Left hindlimb (tissue), 1 donor: ENCODE measurements around the gene FBRSL1.

Source experiments
- DNase-seq: peaks from one replicate; pipeline ENCODE4 v3.0.0-alpha.2; 2018

FBRSL1 gene

DNA sequence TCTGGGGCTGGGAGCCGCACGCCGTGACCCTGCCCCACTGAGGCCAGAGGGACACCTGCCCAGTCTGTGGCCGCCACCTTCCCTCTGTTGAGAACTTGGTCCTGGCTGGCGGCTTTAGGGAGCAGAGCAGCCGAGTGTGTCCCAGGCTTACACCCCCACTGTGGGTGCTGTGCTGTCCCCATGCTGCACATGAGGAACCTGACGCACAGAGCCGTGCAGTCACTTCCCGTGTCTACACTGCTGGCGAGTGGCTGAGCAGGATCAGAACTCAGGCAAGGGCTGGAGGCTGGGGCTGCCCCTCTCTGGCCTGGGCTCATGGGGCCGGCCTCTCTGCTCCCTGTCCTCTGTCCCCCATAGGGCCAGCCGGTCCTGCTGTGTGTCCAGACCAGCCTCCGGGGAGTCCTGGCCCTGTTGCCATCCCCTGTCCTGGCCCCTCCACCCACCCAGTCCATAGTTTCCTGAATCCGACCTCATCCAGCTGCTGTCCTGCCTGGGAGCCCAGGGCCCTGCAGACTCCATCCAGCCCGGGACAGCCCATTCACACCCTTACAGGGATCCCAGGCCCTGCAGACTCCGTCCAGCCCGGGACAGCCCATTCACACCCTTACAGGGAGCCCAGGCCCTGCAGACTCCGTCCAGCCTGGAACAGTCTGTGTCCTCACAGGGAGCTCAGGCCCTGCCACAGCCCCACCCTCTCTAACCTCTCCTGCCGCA is 10.3 kb downstream of the FBRSL1 start:
- no peak for DNase-seq

DNA sequence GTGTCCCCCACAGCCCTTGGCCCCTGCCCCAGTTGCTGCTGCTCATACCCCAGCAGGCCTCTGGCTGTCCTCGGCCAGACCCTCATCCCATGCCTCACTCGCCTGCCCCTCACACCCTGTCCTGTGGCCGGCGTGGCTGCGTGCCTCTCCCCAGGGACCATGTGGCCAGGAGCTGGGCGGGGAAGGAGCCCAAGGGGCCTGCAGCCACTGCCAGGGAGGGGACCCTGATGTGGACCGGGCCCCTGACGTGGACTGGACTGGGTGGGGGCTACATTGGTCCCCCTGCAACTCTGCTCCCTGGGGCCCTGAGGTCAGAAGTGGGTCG is 10.9 kb downstream of the FBRSL1 start:
- DNase-seq, result no peak

DNA sequence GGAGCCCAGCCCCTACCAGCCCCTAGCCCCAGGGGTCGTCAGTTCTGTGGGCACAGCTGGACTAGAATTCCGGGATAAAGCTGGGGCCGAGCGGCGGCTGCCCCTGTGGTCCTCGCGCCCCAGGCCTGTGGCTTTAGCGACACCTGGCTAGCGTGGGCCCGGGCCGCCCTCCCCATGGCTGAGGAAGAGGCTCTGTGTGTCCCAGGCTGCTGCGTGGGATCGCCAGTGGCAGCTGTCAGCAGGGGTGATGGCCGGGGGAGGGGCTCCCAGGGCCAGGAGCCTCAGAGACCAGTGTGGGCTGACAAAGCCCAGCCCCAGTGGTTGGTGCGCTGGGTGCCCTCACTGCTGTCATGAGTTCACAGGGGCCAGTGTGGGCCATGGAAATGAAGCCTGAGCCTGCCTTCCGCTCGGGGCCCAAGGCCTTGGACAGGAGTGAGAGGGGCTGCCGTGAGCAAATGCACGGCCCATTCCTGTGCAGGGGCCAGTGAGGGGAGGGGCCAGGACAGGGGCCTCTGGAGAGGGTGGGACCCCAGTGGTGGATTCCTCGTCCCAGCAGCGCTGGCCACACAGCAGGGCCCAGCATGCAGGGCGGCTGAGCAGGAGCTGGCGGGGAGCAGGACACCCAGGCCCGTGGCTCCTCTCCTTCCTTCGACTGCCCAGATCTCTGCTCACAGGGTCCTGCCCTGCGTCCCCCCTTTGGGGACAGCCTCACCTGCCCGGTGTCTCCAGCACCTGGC is 11.4 kb downstream of the FBRSL1 start:
- no peak for DNase-seq

DNA sequence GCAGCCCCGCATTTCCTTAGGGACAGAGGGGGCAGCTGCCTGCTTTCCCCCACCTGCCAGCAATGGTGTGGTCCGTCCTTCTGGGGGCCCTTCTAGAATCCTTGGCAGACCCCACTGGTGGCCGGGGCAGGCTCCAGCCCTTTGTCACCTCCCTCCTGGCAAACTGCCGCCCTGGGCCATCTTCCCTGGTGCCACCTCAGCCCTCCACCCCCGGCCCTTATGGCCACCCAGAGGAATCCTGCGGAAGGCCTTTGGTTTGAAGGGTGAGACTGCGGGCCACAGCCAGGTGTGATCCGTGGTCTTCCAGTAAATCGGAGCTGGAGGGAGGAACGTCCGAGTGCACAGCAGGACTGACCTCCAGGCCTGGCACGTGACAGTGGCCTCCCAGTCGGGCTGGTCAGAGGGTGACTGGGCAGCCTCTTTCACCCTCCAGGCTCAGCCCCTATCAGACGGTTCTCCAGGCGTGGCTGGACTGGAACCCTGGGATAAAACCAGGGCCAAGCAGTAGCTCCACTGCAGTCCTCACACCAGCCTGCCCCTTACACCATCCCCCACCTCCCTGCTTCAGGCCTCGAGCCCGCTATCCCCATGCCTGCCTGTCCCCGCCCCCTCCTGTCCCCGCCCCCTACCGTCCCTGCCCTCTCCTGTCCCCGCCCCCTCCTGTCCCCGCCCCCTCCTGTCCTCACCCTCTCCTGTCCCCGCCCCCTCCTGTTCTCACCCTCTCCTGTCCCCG is 12.4 kb downstream of the FBRSL1 start:
- no peak for DNase-seq

DNA sequence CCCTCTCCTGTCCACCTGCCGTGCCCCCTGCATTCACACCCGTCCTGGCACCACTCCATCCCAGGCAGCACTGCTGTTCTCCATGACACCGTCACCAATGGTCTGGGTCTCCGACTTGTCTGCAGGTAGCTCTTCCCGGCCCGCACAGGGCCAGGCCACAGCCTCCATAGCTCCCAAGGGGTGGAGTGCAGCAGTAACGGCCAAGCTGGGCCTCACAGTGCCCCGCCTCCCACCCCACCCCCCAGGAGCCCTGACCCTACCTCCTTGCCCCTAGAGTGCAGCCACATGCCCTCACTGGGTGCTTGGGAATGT is 12.9 kb downstream of the FBRSL1 start:
- no peak for DNase-seq

DNA sequence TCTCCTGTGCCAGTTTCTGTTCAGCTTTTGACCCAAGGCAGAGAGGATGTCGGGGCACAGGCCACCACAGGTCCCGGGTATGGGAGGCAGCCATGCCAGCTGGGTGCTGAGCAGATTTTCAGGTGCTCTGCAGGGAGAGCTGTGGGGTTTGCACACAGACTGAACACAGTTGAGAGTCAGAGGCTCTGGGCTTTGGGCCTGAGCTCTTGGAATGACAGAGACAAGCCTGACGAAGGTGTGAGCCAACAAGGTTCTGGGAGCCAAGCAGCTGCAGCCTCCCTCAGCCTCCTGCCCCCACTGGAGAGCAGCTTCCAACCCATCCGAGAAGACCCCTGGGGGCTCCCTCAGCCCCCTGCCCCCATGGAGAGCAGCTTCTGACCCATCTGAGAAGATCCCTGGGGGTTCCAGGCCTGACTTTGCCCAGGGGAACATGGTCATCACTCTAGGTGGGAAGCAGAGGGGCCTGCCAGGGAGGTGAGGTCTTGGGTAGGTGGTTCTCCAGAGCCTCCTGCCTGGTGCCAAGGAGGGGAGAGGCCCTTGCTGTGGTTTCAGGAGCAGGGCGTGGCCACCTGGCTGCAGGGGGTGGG is 13.8 kb downstream of the FBRSL1 start:
- DNase-seq, result no peak

DNA sequence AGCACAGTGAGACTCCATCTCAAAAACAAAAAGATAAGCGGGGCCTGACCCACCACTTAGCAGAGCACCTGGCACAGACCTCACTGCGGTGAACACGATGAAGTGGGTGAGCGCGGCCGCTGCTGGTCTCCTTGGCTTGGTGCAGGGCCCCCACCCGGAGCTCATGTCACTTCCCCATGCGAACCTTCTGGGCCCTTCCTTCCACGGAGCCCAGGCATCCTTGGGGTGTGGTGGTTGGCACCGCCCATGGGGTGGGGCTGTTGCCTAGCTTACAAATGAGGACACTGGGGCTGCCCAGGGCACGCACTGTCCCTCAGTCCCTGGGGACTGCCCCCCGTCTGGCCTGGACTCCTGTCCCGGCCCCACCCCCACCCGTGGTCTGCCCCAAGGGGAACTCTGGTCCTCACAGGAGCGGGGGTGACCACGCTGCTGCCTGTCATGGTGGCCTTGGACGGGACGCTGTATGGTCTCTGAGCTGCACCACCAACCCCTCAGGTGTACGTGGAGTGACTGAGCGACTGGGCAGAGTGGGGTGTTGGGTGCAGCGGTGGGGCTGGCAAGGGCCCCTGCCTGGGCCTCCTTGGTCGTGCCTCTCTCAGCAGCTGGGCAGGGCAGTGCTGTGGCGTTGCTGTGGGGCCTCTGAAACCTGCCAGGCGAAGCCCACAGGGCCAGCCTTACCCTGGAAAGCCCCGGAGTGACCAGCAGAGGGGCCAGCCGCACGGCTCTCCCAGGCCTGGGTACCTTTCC is 15.3 kb downstream of the FBRSL1 start:
- no peak for DNase-seq

DNA sequence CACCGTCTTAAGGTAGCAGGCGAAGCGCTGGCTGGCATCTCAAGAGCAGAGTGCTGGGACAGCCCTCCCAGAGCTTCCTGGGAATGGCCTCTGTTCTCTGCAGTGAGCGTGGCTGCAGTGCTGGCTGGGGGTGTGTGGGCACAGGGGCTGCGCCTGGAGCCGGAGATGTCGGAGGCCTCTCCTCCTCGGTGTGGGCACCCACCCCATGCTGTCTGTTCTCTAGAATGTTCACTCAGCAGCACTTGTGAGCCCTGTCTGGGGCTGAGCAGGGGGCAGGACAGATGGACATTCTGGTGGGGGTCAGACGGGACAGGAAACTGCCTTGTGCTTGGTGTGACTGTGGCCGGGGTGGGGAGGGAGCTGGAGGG is 15.9 kb downstream of the FBRSL1 start:
- DNase-seq, result no peak

DNA sequence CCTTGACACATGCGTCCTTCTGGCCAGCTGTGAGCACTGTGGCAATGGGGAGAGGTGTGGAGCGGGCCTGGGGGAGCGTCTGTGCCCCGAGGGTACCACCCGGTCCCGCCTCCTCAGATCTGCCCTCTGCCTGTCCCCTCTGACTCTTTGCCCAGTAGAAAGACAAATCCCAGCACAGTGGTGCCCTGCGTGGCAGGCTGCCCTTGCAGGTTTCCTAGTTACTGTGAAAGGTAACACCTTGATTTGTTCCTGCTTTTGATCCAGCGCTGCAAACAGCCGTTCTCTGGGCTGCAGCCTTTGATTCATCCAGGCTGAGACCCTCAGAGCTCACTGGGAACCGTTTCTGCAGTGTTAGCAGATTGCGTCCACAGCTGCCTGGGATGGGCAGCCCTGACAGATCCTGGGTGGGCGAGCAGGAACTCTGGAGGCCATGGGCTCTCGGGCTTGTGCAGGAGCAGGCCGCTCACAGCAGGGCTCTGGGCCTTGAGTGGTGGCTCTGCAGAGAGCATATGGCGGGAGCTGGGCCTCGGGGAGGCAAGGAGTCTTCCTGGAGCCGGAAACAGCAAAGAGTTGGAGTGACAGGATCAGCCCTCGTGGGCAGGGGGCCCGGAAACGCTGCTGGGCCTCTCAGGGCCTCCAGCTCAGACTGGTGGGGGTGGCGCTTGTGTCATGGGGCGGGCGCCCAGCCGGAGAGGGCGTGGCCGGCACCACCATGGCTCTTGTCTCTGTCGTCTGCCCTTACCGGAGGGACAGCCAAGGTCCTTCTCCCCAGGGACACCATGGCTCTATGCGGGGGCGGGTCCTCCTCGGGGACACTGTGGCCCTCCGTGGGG is 16.6 kb downstream of the FBRSL1 start:
- peak; percentile 87 for DNase-seq

DNA sequence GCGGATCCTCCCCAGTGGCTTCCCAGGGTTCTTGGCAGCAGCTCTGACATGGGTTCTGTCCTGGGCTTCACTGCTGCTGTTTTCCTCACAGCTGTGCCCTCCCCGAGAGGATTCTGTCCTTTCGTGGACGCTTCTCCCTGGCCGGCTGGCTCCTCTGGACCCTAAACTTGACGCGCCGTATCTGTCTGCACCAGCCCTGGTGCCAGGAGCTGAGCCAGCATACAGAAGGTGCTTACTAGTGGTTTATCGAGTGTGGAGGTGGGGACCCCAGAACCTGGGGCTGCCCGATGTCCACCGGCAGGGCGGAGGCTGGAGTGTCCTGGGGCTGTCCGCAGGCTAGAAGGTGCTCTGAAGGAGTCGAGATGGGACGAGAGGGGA is 17.2 kb downstream of the FBRSL1 start:
- DNase-seq, result no peak

DNA sequence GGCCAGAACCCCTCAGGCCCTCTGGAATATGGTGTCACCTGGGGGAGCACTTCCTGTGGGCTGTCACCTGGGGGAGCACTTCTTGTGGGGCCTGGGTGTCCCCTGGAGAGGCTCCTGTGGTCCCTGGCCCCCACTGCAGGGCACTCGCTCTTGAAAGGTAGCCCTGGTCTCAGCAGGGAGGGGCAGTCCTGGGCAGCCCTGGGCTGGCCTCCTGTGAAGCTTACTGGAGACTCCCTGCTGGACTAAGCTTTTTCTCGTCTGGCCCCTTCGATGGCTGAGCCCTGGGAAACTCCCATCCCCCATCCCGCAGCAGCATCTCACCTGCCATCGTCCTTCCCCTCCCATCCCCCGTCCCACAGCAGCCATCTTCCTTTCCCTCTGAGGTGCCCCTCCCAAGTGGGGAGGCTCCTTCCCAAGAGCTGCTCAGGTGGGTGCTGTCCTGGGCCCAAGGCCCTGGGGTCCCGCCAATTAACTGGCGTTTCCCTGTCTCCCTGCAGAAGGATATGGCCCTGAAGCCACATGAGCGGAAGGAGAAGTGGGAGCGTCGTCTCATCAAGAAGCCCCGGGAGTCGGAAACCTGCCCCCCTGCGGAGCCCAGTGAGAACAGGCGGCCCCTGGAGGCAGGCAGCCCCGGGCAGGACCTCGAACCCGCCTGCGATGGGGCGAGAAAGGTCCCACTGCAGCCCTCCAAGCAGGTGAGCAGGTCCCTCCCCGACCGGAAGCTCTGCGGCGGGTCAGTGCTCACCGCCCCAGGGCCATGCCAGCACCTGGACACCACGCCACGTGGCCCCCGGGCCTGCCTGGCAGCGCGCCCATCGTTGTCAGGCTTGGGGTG is 17.9 kb downstream of the FBRSL1 start:
- no peak for DNase-seq

DNA sequence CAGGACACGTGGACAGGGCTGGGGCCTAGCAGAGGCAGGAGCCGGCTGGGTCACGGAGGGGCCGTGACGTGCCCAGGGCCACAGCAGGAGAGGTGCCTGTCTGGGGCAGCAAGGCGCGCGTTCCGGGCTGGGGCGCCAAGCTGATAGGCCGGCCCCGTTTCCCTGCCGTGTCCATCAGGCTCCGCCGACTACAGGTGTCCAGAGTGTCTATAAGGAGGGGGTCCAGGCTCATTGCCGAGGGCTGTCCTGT is 18.5 kb downstream of the FBRSL1 start:
- no peak for DNase-seq

DNA sequence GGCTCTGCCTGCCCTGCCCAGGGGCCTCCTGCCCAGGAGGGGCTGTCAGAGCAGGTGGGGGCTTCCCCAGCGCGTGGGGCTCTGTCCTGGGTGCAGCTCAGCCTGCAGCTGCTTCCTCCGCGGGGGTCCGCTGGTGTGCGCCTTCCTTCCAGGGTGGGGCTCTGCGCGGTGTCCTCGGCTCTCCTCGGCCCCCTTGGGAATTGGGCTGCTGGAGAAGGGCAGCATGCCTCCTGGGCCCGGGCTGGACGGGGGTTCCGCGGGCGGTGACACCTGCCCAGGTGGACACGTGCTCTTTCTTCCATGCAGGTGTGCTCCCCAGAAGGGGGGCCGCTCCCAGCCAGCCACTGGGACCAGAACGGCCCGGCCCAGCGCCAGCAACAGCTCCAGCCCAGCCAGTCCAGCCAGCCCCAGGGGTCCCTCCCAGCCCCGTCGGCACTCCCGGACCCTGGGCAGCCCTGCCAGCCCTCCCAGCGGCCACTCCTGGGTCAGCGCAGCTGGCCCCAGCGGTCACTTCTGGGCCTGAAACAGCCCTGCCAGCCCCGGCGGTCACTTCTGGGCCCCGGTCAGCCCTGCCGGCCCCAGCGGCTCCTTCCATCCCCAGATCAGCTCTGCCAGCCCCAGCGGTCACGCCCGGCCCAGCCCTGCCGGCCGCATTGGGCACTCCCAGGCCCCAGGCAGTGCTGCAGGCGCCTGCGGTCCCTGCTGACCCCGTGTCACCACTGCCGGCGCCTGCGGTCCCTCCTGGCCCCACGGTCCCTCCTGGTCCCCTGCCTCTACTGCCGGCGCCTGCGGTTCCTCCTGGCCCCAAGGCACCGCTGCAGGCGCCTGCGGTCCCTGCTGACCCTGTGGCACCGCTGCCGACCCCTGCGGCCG is 19.1 kb downstream of the FBRSL1 start:
- DNase-seq, result no peak

DNA sequence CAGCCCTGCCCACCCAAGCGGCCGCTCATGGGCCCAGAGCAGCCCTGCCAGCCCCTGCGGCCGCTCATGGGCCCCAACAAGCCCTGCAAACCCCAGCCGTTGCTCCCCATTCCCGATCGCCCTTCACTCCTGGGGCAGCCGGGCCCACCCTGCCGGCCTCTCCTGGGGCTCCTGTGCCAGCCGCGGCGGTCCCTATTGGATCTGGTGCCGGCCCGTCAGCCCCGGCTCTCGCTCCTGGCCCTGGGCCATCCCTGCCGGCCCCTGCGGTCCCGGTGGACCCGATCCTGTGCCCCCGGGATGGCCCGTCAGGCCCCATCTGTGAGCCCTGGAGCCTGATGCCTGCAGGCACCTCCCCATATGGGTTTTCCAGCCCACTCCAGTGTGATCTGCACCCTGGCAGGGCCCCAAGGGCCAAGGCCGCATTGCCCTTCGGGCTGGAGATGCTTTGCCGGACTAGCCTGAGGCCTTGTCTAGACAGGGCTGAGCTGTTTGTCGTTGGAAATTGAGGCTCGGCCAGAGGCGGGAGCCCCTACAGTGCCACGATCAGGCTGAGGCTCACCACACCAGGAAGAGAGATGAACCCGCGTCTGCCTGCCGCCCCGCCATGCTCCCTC is 20.3 kb downstream of the FBRSL1 start:
- no peak for DNase-seq

DNA sequence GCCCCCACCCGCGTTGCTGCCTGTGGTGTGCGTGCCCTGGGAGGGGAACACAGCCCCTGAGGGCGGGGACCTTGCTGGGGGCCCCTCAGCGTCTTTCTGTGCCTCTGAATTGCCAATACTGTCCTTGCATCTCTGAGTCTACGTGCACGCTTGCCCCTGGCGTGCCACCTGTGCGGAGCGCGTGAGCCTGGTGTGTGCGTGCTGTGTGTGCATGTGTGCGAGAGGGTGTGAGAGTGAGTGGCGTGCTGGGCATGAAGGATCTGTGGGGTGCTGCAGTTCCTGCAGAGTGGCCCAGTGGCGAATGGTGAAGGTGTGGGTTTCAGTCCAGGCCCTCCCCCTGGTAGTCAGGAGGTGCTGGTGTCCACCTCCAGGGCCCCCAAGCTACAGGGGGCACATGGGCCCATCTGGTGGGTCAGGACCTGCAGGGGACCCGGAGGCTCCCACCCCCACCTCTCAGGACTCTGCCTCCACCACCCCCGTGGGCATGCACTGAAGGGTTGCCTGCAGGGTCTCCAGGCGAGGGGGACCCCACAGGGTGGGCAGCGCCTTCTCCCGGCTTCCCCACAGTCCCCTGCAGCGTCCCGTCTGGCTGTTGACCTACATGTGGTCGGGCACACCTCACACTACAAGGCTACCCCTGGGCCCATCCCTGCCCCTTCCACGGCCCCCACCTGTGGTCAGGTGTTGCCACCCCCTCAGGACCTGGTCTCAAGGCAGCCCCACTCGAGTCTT is 21.0 kb downstream of the FBRSL1 start:
- DNase-seq, result no peak

DNA sequence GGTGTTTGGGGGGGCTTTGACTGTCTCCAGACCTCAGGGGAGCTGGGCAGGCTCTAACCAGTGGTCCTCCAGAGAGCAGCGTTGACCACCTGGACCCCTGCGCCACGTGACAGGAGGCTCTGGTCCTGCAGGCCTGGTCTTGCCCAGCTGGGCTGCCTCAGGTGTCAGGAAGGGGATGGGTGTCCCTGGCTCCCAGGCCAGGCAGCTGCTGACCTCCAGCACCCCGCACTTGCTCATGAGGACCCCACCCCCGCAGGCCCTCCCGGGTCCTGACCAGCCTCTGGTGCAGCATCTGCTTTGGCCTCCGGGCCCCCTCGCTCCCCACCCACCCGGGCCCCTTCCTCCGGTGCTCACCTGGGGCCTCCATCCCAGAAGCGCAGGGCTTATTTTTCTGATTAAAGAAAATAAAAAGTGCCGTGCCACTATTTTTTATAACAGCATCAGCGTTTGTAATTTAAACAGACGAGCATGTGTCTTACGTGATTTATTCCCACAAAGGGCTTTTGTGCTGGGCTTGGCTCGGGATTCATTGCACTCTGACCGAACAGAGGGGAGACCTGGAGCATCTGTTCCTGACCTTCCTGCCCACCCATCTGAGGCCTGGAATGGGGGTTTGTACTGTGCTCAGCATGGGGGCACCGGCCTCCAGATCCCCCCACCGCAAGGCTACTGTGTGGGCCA is 21.7 kb downstream of the FBRSL1 start:
- no peak for DNase-seq

DNA sequence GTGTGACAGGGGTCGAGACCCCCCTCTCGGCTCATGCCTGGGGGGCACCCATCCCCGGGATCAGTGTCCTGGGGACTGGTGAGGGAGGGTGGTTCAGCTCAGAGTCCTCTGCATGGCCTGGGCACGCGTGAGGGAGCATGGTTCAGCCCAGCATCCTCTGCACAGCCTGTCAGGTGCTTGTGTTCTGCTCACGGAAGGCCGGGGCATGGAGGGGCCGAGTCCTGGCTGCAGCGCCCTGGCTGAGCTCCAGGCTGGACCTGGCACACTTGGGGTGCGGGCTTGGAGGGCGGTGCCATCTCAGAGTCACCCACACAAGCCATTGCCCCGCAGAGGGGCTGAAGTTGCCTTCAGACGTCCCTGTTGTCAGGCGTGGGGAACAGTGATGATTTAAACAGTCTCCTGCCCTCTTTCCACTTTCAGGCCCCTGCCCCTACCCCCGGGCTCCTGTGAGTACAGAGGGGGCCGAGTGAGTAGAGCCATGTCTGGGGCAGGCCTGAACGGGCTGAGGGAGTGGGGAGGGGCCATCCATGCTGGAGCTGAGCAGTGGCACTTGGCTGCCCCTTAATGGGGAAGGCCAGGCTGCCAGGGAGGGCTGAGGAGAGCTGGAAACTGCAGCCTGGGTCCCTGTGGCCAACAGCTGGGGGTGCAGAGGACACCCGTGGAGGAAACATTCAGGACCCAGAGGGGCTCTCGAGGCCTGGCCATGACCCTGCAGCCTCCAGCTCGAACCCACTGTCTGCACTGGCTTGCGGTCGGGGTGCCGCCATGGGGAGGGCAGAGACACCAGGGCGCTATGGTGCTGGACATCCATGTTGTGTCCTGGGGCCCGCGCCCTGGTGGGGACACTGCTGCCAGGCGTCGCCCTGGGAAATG is 22.5 kb downstream of the FBRSL1 start:
- no peak for DNase-seq

DNA sequence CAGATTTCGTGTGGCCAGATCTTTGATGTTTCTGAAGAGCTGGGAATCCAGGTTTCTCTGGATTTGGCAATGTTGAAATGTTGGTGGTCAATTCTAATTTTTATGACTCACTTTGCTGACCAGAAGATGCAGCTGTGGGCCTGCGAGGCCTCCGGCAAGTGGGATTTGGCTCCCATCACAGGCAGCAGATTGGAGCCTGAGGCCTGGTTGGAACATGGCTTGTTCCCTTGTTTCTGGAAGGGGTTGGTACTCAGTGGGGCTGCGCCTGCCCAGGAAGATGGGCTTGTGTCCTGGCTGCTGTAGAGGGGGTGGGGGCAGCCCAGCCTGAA is 23.1 kb downstream of the FBRSL1 start:
- no peak for DNase-seq
